B cell (primary cell): ENCODE measurements around the gene PDXP.

Experiments used
- EZH2 ChIP-seq: IDR thresholded peaks from 2 replicates; pipeline ENCODE4 v1.6.1; 2012; ENCODE audit warnings: borderline replicate concordance, low read depth, mild to moderate bottlenecking, moderate library complexity, low read length; ENCODE audit not compliant: insufficient read depth, poor library complexity, severe bottlenecking
- TF ChIP-seq, protein P1 (sequence below): fragments of 200-600 bp; IDR thresholded peaks from one replicate; pipeline ENCODE4 v1.8.0; 2022; ENCODE audit warnings: antibody characterized with exemption, mild to moderate bottlenecking

DNA sequence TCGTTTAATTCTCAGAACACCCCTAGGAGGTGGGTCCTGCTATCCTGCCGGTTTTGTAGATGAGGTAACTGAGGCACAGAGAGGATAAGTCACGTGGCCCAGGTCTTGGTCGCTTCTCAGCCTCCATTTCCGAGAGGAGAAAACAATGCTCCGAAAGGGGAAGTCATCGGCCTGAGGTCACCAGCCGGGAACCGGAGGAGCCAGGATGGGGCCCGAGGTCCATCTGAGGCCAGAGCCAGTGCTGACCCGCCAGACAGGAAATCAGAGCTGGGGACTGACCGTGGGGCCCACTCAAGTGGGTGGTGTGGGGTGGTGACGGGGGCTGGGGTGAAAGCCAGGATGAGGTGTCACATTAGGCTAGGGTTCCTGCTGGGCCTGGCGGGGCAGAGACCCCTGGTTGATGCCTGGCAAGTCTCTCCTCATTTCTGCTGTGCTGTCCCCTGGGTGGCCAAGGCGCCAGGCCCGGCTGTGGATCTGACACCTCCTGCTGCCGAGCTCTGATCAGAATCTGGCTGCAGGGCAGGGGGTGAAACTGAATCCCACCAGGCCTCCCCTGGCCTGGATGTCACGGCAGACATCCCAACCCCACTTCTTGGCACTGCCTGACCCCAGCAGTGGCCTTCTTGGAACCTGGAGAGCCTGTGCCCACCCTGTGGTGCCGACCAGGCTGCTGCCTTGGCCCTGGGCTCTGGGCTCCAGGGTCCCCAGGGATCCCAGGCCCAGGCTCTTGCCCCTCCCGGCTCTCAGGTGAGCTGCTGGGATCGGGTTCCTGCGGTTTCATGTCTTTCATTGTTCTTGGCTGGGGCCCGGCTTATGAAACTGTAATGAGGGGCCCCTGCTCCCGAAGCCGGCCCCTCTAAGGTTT is 50.3 kb downstream of the PDXP start:
- TF ChIP-seq, protein P1, sequence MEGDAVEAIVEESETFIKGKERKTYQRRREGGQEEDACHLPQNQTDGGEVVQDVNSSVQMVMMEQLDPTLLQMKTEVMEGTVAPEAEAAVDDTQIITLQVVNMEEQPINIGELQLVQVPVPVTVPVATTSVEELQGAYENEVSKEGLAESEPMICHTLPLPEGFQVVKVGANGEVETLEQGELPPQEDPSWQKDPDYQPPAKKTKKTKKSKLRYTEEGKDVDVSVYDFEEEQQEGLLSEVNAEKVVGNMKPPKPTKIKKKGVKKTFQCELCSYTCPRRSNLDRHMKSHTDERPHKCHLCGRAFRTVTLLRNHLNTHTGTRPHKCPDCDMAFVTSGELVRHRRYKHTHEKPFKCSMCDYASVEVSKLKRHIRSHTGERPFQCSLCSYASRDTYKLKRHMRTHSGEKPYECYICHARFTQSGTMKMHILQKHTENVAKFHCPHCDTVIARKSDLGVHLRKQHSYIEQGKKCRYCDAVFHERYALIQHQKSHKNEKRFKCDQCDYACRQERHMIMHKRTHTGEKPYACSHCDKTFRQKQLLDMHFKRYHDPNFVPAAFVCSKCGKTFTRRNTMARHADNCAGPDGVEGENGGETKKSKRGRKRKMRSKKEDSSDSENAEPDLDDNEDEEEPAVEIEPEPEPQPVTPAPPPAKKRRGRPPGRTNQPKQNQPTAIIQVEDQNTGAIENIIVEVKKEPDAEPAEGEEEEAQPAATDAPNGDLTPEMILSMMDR, result no peak
- no peak for TF ChIP-seq EZH2
